GM12878 (cell line): Measurements from ENCODE around the gene CDK17. TPM values are rescaled to one million over a fixed set of nuclear protein-coding genes. Genes with fewer than 3 reads are reported as not detected.

Experiments used
- ATAC-seq: fragments of 200-7000 bp; cut with Tn5 transposase; 3 replicates; pipeline ENCODE4 v1.9.1; 2020; ENCODE audit warnings: mild to moderate bottlenecking, moderate library complexity
- BruUV-seq: library from RNA; stranded (reverse); fragments of 400-500 nt; replicated peaks from 2 replicates; lab custom pipeline; 2021; lab: Mats Ljungman, UMichigan
- CTCF ChIA-PET: fragments of 300-600 bp; sonication (Branson Sonifier 250); formaldehyde crosslinking; extraction: SDS; loops from one replicate; lab custom pipeline; 2021; ENCODE audit warnings: inconsistent platforms; lab: Yijun Ruan, JAX
- POLR2A ChIA-PET: fragments of 350-600 bp; formaldehyde crosslinking; extraction: SDS; loops from one replicate; lab custom pipeline; 2021; ENCODE audit warnings: inconsistent platforms; lab: Charles Lee
- RAD21 ChIA-PET: fragments of 300-600 bp; sonication (Branson Sonifier 250); formaldehyde crosslinking; loops from one replicate; lab custom pipeline; 2023; ENCODE audit warnings: antibody characterized with exemption; ENCODE audit not compliant: unreplicated experiment; lab: Charles Lee
- SMC1A ChIA-PET: fragments of 300-600 bp; sonication (Branson Sonifier 250); formaldehyde crosslinking; loops from one replicate; lab custom pipeline; 2023; ENCODE audit not compliant: unreplicated experiment, uncharacterized antibody; lab: Charles Lee
- DNase-seq: peaks from one replicate; pipeline ENCODE4 v3.0.0-alpha.2; 2011; ENCODE audit warnings: low read depth, low spot score
- FAIRE-seq: peaks from 3 replicates; lab custom pipeline; 2011; peaks lifted over from hg19 to GRCh38; lab: Jason Lieb, UNC
- H2AFZ ChIP-seq: 2 replicates; pipeline ENCODE4 v1.6.0; 2011; ENCODE audit warnings: low read depth, low read length, control low read depth; ENCODE audit not compliant: control insufficient read depth
- H3K27ac ChIP-seq: 2 replicates; pipeline ENCODE4 v1.5.1; 2011; ENCODE audit warnings: control low read depth; ENCODE audit not compliant: control insufficient read depth, insufficient read depth
- H3K27me3 ChIP-seq, 2 experiments: replicated peaks in 1 of 2; 2 replicates each; pipeline versions ENCODE4 v1.6.0 to v1.6.1; 2011; ENCODE audit warnings: low read length in 1 of 2; ENCODE audit not compliant: control insufficient read depth in 2 of 2, insufficient read depth in 2 of 2
- H3K36me3 ChIP-seq, 2 experiments: 2 replicates each; pipeline ENCODE4 v1.5.1; 2011; ENCODE audit warnings: low read length in 1 of 2; ENCODE audit not compliant: control insufficient read depth in 2 of 2, insufficient read depth in 2 of 2
- H3K4me1 ChIP-seq: 2 replicates; pipeline ENCODE4 v1.6.1; 2011; ENCODE audit warnings: mild to moderate bottlenecking, low read length, moderate library complexity, mixed read lengths; ENCODE audit not compliant: control insufficient read depth, insufficient read depth
- H3K4me2 ChIP-seq: 2 replicates; pipeline ENCODE4 v1.6.0; 2011; ENCODE audit warnings: control low read depth; ENCODE audit not compliant: control insufficient read depth, insufficient read depth
- H3K4me3 ChIP-seq: fragments of 200-600 bp; sonication (generic); 2 replicates; pipeline ENCODE4 v1.5.1; 2016
- H3K79me2 ChIP-seq: 2 replicates; pipeline ENCODE4 v1.6.0; 2011; ENCODE audit warnings: low read length; ENCODE audit not compliant: control insufficient read depth, insufficient read depth
- H3K9ac ChIP-seq: 2 replicates; pipeline ENCODE4 v1.8.0; 2011; ENCODE audit warnings: low read length, control low read depth, mixed read lengths; ENCODE audit not compliant: control insufficient read depth, insufficient read depth
- H3K9me3 ChIP-seq: replicated peaks from 3 replicates; pipeline ENCODE4 v1.5.1; 2011; ENCODE audit warnings: mild to moderate bottlenecking, low read length; ENCODE audit not compliant: control insufficient read depth, insufficient read depth
- H4K20me1 ChIP-seq: 2 replicates; pipeline ENCODE4 v1.6.0; 2011; ENCODE audit not compliant: control insufficient read depth, insufficient read depth
- BHLHE40 ChIP-seq, 2 experiments: fragments of 450-650 bp in 1 of 2; IDR thresholded peaks; 2 replicates each; pipeline ENCODE4 v1.6.1; 2011 to 2017; ENCODE audit warnings: low read depth in 2 of 2, borderline replicate concordance in 1 of 2, improper control_type of control experiment in 1 of 2, low read length in 1 of 2, mild to moderate bottlenecking in 1 of 2
- CBFB ChIP-seq: IDR thresholded peaks from 2 replicates; pipeline ENCODE4 v1.6.1; 2016; ENCODE audit warnings: antibody characterized with exemption, low read depth
- CBX5 ChIP-seq: sonication (generic); IDR thresholded peaks from 2 replicates; pipeline ENCODE4 v1.6.1; 2016; ENCODE audit warnings: low read depth, moderate library complexity, mild to moderate bottlenecking, inconsistent platforms
- CHD2 ChIP-seq: IDR thresholded peaks from 2 replicates; pipeline ENCODE4 v1.6.1; 2011; ENCODE audit warnings: low read depth, low read length, improper control_type of control experiment, borderline replicate concordance
- CREB1 ChIP-seq: IDR thresholded peaks from 2 replicates; pipeline ENCODE4 v1.6.1; 2012; ENCODE audit warnings: low read depth, mild to moderate bottlenecking, inconsistent platforms
- IKZF2 ChIP-seq, 2 experiments: fragments of 450-650 bp; IDR thresholded peaks; 2 replicates each; pipeline ENCODE4 v1.6.1; 2017; ENCODE audit warnings: mild to moderate bottlenecking in 2 of 2, moderate library complexity in 2 of 2
- MTA2 ChIP-seq: fragments of 450-650 bp; IDR thresholded peaks from 2 replicates; pipeline ENCODE4 v1.6.1; 2016; ENCODE audit warnings: low read depth, mild to moderate bottlenecking, moderate library complexity
- NR2C2 ChIP-seq: IDR thresholded peaks from 2 replicates; pipeline ENCODE4 v1.6.1; 2011; ENCODE audit warnings: borderline replicate concordance, low read depth; ENCODE audit not compliant: control insufficient read depth, insufficient read length
- POU2F2 ChIP-seq: IDR thresholded peaks from 3 replicates; pipeline ENCODE4 v1.6.1; 2011; ENCODE audit warnings: low read depth, mild to moderate bottlenecking, low read length, borderline replicate concordance
- RUNX3 ChIP-seq: IDR thresholded peaks from 2 replicates; pipeline ENCODE4 v1.6.1; 2012; ENCODE audit warnings: low read length, inconsistent platforms
- ZNF687 ChIP-seq: fragments of 450-650 bp; IDR thresholded peaks from 2 replicates; pipeline ENCODE4 v1.6.1; 2017; ENCODE audit warnings: mild to moderate bottlenecking, moderate library complexity
- ZZZ3 ChIP-seq: IDR thresholded peaks from 2 replicates; pipeline ENCODE4 v1.6.1; 2011; ENCODE audit warnings: low read depth; ENCODE audit not compliant: control insufficient read depth, insufficient read length
- WGBS: methylation state at CpG from one replicate; pipeline ENCODE4 v1.1.6; 2016; ENCODE audit warnings: low lambda C conversion rate; ENCODE audit not compliant: insufficient replicate concordance, insufficient coverage; ENCODE audit errors: missing lambda C conversion rate; 5-methylcytosine and 5-hydroxymethylcytosine counted together
- in situ Hi-C: fragments of 300-500 bp; cut with MboI; formaldehyde crosslinking; loops from 9 replicates; pipeline ENCODE4 v1.14.3; 2018; ENCODE audit warnings: mixed read lengths
- intact Hi-C: fragments of 100-400 bp; cut with micrococcal nuclease; formaldehyde crosslinking; loops from one replicate; pipeline ENCODE4 v1.14.2; 2022; ENCODE audit not compliant: unreplicated experiment
- polyA plus RNA-seq, 11 experiments: library from polyadenylated mRNA; depleted of rRNA in 4 of 11; unstranded in 6 of 11; stranded (reverse) in 5 of 11; fragments of >200 nt; fragmentation: Nextera tagmentation in 4 of 11; fragmentation: Illumina TruSeq in 1 of 11; extraction: Ambion mirVana in 4 of 11; extraction: Trizol in 1 of 11; gene quantifications; 1 replicate in 1 of 11; 2 replicates in 10 of 11; pipeline versions ENCODE4 v1.2.1 to v1.2.3, GENCODE V29; 2011 to 2016; ENCODE audit warnings: inconsistent platforms in 2 of 11, missing spikeins in 2 of 11, low read depth in 1 of 11
- total RNA-seq, 4 experiments: library from RNA; depleted of rRNA in 3 of 4; stranded (reverse); fragments of >200 nt in 3 of 4; fragmentation: Illumina TruSeq in 1 of 4; extraction: Trizol in 1 of 4; gene quantifications; 2 replicates each; pipeline versions ENCODE4 v1.2.1 to v1.2.3, GENCODE V29; 2013 to 2021
- TF ChIP-seq, protein P1 (sequence below): IDR thresholded peaks from 2 replicates; pipeline ENCODE4 v1.6.1; 2011; ENCODE audit warnings: borderline replicate concordance, low read depth, mild to moderate bottlenecking, moderate library complexity, low read length; ENCODE audit not compliant: insufficient read depth, poor library complexity, severe bottlenecking
- TF ChIP-seq, protein P2 (sequence below): fragments of 450-650 bp; IDR thresholded peaks from 2 replicates; pipeline ENCODE4 v1.6.1; 2016; ENCODE audit warnings: mild to moderate bottlenecking, moderate library complexity, borderline replicate concordance

The CDK17 gene
- total and polyA plus RNA-seq, 10 of the 15 experiments (the other 5 are each of a cell fraction or from before 2014, with no cell fraction given): 5.6 to 45.6 (median 18.3) TPM

DNA sequence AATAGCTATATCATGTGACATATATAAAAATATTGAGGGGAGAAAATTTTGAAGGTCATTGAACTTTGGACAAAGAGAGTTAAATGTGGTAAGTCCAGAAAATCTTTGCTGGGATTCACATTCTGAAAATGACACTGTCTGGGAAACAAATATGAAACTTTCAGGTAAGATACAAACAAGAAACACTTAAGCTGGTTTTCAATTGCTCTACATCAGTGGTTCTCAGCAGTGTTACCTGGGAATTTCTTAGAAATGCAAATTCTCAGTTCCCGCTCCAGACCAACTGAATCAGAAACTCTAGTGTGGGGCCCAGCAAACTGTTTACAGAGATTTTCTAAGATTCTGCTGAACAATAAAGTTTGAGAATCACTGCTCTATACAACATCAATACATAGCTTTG is 3.6 kb upstream of the CDK17 start:
- Histone ChIP-seq H3K27me3 (no peaks in the 10 kb centered on the region), H3K4me2 (peak overlapping the region; percentile 50), H3K79me2 (peaks cover 11% of the 10 kb centered on the region), H3K36me3 (no peaks in the 10 kb centered on the region), H2AFZ (no peak overlapping the region), H4K20me1 (no peaks in the 10 kb centered on the region), H3K27ac (peak overlapping the region; percentile 64), H3K9ac (no peak overlapping the region), H3K4me1 (peaks cover 40% of the 10 kb centered on the region), H3K4me3 (no peak overlapping the region), H3K9me3 (no peaks in the 10 kb centered on the region)
- BruUV-seq: no TSS peak
- FAIRE-seq (no peak), DNase-seq (peak; percentile 72), ATAC-seq (no peak)
- ChIA-PET POLR2A (interaction anchor here (0.5 to 1.4 kb wide), 7 partner anchors 75 to 362 kb away, joined by 3 to 4 read pairs (median 3); no protein-coding TSS in a partner anchor), RAD21 (interaction anchor here (0.8 to 9.9 kb wide), 11 partner anchors 50 to 188 kb away, joined by 3 to 130 read pairs (median 4); partner anchors contain the start of gene CFAP54), SMC1A (interaction anchor here (0.5 to 4.1 kb wide), 19 partner anchors 15 to 575 kb away, joined by 3 to 36 read pairs (median 4); partner anchors contain the start of gene CFAP54), CTCF (interaction anchor here (0.6 to 8.7 kb wide), 12 partner anchors 9 to 383 kb away, joined by 3 to 94 read pairs (median 4); partner anchors contain the start of gene CFAP54)
- in situ Hi-C loops: loop anchor here (5.0 kb wide), 1 partner anchor 88 kb away; no protein-coding TSS in a partner anchor
- 0% methylated on average over 1 of the region's 1 CpG for WGBS
- intact Hi-C loops: loop anchor here (5.0 to 10.0 kb wide), 2 partner anchors 207 to 369 kb away; partner anchors contain the start of gene LTA4H
- TF ChIP-seq CBX5: no peak
- TF ChIP-seq CHD2: no peak
- TF ChIP-seq IKZF2 (IDR thresholded peaks at IDR 0.05): peak; percentile 57 to 60; a peak in 3 of 4 replicates
- no peak for TF ChIP-seq BHLHE40 (IDR thresholded peaks at IDR 0.05; ENCODE audit: borderline replicate concordance in 1 of 2, low read depth in 2 of 2, low read length in 1 of 2)
- no peak for TF ChIP-seq CREB1
- peak; percentile 70; the same call in 2 of the 3 replicates for TF ChIP-seq POU2F2
- no peak for TF ChIP-seq ZZZ3
- no peak for TF ChIP-seq NR2C2
- TF ChIP-seq RUNX3: peak; percentile 42; the same call in 1 of the 2 replicates
- peak; percentile 41; the same call in 1 of the 2 replicates for TF ChIP-seq ZNF687
- TF ChIP-seq, protein P1, sequence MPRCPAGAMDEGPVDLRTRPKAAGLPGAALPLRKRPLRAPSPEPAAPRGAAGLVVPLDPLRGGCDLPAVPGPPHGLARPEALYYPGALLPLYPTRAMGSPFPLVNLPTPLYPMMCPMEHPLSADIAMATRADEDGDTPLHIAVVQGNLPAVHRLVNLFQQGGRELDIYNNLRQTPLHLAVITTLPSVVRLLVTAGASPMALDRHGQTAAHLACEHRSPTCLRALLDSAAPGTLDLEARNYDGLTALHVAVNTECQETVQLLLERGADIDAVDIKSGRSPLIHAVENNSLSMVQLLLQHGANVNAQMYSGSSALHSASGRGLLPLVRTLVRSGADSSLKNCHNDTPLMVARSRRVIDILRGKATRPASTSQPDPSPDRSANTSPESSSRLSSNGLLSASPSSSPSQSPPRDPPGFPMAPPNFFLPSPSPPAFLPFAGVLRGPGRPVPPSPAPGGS: peak; percentile 26
- TF ChIP-seq, protein P2, sequence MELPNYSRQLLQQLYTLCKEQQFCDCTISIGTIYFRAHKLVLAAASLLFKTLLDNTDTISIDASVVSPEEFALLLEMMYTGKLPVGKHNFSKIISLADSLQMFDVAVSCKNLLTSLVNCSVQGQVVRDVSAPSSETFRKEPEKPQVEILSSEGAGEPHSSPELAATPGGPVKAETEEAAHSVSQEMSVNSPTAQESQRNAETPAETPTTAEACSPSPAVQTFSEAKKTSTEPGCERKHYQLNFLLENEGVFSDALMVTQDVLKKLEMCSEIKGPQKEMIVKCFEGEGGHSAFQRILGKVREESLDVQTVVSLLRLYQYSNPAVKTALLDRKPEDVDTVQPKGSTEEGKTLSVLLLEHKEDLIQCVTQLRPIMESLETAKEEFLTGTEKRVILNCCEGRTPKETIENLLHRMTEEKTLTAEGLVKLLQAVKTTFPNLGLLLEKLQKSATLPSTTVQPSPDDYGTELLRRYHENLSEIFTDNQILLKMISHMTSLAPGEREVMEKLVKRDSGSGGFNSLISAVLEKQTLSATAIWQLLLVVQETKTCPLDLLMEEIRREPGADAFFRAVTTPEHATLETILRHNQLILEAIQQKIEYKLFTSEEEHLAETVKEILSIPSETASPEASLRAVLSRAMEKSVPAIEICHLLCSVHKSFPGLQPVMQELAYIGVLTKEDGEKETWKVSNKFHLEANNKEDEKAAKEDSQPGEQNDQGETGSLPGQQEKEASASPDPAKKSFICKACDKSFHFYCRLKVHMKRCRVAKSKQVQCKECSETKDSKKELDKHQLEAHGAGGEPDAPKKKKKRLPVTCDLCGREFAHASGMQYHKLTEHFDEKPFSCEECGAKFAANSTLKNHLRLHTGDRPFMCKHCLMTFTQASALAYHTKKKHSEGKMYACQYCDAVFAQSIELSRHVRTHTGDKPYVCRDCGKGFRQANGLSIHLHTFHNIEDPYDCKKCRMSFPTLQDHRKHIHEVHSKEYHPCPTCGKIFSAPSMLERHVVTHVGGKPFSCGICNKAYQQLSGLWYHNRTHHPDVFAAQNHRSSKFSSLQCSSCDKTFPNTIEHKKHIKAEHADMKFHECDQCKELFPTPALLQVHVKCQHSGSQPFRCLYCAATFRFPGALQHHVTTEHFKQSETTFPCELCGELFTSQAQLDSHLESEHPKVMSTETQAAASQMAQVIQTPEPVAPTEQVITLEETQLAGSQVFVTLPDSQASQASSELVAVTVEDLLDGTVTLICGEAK: peak; percentile 82
- TF ChIP-seq CBFB: no peak
- TF ChIP-seq MTA2: no peak
